Right renal cortex interstitium (tissue), 3 donors: ENCODE measurements around the gene MED17. TPM values are rescaled to one million over a fixed set of nuclear protein-coding genes. Genes with fewer than 3 reads are reported as not detected.

Source experiments
- DNase-seq, 3 donors: peaks; one replicate each; pipeline ENCODE4 v3.0.0-alpha.2; 2013; ENCODE audit warnings: low read depth in 3 of 3, low spot score in 2 of 3
- polyA plus RNA-seq, 3 donors: library from polyadenylated mRNA; unstranded; fragments of 120-200 nt; gene quantifications; one replicate each; pipeline ENCODE4 v1.2.1, GENCODE V29; 2013; ENCODE audit not compliant: insufficient read length in 3 of 3

Gene MED17
- polyA plus RNA-seq, 3 donors: 33.2 to 38.2 (median 34.4) TPM

DNA sequence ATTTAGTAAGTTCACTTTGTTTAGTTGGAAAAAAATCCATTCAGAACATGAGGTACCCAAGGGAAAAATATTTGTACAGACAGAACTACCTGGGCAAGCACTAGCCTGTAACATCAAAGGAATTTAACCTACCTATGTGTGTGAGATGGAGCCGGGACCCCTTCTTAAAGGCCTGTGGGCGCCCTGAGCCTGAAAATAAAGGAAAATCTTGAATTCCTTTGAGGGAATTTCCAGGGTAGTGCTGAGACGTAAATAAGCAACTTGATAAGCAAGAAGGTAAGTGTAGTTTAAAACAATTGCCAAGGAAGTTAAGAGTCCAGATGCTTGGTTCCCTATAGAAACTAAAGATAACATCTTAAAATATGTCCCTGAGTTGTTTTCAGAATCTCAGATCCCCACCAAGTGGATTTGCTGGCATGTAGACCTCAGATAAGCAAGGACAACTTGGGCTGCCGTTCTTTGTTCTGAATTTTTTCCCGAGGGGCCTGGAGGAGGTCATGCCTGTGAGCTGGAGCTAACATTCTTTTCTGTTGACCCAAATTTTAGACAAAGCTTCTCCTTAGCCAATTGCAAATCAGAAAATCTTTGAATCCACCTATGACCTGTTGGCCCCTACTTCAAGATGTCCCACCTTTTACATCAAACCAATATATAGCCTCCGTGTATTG lies 31.0 kb downstream of the MED17 start:
- DNase-seq: no peak

DNA sequence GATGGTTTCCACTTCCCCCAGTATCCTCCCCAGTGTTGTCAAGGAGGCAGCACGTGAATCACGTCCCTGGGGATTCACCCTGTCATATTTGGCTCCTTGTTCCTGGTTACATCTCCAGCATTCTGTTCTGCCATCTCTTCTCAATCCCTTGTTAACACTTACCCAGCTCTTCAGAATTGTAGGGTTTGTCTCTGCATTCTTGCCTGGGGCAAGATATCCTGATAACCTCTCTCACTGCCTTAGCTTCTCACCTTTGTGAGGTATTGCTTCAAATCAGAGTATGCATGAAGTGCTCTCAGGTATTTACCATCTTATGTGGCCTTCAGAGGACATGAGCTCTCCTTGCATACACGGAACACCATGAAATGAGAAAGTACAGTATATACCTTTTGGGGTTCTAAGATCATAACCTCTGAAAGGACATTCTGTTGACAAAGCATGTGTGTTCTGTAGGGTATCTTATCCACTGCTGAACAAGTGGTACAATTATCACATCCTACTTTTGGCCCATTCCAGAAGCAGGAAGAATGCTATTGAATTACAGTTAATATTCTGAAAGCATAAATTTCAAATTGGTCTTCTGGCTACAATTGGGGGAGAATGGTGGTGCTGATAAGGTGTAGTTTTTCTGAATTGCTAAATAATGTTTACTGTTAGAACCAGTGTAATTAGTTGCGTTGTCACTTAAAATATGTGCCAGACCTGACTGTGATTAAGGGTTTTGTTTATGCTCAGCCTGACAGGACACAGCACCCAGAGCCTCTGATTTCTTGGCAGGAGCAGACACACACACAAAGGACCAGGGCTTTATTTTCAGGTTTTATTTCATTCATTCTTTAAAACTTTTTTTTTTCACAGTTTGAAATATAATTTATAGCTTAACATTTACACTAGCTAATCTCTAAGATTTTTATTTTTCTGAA lies 33.6 kb downstream of the MED17 start:
- DNase-seq: no peak

DNA sequence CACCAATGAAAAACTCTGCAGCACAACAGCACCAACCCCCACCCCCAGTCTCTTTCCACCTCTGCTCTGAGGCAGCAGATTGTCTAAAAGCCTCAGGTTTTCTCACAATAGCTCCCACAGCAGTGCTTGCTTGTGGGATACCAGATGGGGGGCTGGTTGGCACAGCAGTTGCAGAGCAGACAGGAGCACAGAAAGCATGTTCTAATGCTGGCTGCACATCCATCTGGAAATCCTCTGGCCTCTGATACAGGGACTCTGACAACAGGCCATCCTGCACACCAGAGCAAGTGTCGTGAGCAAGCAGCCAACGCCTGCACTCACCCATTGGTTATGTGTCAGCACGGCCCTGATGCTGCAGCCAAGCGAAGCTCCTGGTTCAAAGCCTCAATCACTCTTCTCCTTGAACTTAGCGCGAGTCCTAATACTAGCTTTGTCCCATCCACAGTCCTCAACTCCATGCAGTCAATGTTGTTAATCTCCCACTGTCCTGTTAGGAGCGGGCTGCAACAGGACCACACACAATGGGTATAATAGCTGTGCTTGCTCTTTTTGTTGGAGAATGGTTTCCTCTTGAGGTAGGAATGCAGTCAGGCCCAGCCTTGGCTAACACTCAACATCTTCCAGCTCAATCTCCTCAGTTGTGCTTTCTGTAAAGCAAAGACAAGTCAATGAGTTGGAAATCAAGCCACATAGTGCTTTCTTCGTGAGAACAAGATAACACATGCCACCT lies 36.0 kb downstream of the MED17 start:
- no peak for DNase-seq

DNA sequence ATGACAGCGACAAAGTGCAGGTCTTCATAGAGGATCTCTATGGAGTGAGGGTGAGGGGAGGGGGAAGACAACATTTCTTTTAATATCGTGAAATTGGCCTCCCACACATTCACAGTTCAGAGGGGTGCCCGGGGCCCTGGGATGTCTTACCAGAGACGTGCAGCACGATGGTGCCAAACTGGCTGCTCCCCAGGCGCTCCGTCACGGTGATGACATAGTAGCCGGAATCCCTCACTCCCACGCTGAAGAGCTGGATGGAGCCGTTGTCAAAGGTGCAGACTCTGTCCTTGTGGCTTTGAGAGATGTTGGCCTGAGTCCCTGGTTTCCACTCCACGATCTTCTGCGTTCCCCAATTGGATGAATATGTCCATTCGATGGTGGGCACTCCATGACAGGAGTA lies 36.8 kb downstream of the MED17 start:
- no peak for DNase-seq

DNA sequence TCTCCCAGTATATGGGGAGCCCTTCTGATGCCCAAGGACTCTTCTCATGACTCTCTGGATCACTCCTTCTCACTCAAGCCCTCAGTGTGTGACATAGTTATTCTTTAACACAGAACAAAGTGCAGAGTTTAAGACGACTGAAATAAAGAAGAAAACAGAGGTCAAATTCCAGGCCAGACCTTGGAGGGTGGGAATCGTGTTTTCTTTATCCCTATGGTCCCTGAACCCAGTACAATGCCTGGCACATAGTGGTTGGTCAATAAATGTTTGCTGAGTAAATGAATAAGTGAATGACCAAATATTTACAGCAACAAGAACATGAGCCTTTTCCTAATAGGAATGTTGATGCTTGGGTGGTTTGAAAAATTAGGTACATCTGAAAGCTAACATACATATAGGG lies 37.5 kb downstream of the MED17 start:
- DNase-seq: no peak

DNA sequence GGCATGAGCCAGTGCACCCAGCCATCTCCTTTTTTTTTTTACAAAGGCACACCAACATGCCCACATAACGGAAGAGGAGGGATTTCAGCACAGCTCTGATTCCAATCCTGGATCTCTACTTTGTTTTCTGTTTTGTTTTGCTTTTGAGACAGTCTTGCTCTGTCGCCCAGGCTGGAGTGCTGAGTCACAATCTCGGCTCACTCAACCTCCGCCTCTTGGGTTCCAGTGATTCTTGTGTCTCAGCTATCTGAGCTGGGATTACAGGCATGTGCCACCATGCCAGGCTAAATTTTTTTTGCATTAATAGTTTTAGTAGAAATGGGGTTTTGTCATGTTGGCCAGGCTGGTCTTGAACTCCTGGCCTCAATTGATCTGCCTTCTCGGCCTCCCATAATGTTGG lies 38.3 kb downstream of the MED17 start:
- DNase-seq: no peak

DNA sequence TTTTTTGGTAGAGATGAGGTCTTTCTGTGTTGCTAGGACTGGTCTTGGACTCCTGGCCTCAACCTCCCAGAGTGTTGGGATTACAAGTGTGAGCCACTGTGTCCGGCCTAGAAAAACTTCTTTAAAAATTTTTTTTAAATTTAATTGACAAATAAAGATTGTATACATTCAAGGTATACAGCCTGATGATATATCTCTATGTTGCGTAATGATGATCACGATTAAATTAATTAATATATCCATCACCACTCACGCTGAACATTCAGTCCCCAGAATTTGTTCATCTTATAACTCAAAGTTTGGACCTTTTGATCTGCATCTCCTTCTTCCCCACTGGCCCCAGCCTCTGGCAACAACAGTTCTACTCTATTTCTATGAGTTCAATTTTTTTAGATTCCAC lies 39.1 kb downstream of the MED17 start:
- no peak for DNase-seq

DNA sequence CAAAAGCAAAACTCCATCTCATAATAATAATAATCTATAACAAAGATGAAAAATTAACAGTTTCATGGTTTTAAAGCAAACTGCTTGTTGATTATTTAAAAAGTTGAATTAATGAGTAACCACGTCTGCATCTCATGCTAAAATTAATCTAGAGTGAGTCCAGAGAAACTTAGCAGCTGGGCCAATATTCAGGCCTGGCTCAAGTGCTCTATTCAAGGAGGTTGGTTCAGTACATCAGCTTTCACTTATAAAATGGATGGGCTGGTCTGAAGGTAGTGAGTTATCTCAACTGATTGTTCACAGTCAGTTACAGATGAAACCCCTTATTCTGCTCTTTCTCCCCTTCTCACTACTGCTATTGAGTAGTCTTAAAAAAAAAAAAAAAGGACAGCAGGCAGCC lies 43.3 kb downstream of the MED17 start:
- DNase-seq: no peak

DNA sequence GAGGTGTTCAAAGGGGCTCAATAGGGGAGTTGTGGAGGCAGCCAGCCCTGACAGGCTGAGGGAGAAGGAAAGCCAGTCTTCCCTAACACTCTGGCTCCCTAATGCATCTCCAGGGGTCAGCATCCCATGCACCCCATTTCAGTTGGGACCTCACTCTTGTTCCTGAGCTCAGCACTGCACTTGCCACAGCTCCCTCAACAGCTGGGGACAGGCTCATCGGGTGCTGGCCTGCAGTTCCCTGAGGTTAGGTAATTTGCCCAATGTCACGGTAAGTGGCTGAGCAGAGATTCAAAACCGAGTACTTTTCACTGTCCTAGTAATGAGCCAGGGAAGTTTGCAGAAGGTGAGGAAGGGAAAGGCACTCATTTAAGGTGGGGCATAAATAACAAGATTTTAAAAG lies 45.5 kb downstream of the MED17 start:
- DNase-seq: no peak

DNA sequence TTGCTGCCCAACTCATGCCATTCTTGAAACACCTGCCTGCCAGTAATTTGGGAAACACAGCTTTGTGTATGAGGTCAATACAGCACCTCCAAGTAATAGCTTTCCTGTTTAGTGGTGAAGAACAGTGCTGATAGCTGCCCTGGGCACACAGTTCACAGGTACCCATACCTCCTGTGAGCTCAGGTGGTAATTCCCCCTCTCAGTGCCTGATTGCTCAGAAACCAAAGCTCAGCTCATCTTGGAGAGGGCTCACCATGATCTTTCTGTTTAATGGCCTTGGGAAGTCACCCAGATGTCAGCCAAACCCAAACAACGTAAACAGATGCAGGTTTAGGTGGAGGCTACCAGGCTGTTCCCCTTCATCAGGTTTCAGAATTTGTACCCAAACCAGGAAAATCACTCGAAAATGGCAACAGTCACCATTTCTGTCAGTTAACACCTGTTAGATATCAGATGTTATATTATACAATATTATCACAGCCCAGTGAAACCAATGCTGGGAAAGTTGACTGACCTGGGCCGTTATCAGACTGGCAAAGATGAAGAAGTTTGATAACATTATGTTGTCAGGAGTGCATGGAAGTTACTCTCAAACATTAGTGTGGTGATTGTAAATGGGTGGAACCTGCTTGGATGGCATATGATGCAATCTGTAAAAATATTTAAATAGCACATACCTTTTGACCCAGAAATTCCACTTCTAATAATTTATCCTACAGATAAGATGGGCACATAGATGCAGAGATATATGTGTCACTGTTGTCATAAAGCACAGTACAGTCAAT lies 47.5 kb downstream of the MED17 start:
- no peak for DNase-seq

DNA sequence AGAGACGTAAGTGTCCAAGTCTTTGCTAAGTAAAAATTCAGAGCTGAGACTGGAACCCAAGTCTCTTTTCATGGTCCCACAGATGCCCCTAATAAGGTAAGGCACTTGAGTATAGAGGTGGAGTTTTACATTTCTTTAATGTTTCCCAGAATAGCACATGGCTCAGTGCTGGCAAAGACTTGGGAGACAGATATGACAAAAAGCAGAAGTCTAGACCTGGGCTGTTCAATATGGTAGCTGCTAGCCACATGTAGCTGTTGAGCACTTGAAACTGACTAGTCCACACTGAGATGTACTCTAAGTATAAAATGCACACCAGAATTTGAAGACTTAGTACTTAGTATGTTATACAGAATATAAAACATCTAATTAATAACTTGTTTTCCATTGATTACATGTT lies 48.7 kb downstream of the MED17 start:
- DNase-seq: no peak

DNA sequence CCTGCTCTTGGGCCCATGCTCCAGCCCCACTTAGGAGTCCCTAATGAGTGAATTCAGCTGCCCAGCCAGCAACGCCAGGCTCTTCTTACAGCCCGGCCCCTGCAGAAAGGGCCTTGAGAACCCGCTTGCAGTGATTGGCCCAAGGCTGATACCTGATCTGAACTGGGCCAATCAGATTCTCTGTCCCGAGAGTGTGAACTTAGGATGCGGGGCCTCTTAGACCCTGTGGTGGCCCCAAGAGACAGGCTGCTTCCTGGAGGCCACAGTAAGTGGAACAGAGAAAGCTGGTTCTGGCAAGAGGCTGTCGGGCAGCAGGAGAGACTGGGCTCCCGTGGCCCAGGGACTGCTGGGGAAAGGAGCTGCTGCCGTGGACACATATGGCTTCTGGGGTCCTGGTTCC lies 54.9 kb downstream of the MED17 start:
- DNase-seq: no peak

DNA sequence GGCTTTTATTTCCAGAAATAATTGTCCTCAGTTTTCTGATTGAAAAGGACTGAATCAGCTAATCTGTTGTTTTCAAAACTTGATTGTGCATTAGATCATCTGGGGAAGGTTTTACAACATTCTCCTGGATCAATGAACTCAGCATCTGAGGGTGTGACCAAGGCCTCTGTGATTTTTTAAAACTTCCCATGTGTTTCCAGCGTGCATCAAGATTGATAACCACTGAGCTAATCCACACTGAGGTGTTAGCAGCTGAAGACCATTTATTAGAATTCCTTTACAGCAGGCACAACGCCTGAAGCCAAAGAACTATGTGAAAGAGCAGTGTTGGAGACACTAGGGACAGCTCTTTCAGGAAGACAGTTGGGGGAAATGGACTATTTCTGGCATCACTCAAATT lies 56.1 kb downstream of the MED17 start:
- DNase-seq: no peak

DNA sequence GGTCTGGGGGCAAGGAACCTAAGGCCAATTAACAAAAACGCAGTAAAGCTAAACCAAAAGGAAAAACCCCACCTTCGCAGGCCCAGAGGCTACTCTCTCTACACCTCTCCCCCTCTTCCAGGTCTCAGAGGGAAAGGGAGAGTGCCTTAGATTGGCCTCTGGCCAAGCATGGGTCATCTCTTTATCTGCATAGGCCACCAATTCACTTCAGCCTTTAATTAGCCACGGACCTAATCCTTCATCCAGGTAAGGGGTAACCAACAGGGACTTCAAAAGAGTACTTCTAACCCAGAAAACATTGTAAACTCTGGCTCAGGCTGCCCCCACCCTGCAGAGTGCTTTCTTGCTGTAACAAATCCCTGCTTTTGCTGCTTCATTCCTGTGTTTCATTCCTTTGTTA lies 56.9 kb downstream of the MED17 start:
- DNase-seq: no peak

DNA sequence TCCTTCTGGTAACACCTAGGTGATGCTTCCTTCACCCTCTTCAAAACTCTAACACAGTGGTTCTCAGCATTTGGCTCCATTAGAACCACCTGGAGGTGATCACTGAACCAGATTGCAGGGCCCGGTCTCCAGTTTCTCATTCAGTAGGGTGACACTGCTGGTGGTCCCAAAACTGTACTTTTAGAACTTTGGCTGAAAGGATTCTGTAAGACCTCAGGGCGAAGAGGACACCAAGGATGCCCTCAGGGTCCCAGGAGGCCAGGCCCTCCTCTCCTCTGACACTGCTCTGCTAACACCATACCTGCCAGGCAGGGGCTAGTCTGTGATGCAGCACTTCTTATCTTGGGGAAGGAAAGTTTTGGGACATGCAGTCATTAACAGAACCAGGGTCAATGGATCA lies 57.4 kb downstream of the MED17 start:
- DNase-seq: no peak

DNA sequence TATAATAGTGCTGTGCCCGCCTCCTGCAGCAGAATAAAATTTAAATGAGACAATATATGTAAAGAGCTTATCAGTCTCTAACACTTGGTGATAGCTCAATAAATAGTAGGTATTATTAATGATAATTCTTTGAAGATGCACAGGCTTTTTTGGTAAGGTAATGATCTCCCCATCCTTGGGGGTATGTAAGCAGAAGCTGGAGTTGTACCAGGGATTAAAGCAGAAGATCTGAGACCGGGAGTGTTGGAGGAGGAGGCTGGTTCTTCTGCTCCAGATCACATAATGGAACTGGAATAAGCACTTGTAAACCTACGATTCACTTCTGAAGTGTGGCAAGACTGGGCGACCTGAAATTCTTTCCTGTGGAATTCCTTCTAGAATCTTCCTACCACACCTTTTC lies 58.0 kb downstream of the MED17 start:
- DNase-seq: no peak

DNA sequence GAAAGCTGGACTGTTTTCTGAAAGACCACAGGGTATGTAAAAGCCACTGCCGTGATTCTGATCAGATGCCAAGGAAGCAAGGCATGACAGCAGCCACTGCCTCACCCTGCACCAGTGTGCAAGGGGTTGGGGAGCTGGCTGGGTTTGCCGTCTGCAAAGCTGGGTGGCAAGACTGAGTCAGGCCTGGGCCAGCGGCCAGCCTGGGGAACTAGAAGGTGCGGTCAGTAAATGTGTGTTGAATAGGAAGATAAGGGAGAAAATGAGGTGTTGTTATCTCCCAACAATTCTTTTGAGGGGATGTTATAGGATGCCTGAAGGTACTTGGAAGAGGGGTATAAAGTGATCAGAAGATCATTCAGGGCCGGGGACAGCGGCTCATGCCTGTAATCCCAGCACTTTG lies 58.4 kb downstream of the MED17 start:
- DNase-seq: no peak

DNA sequence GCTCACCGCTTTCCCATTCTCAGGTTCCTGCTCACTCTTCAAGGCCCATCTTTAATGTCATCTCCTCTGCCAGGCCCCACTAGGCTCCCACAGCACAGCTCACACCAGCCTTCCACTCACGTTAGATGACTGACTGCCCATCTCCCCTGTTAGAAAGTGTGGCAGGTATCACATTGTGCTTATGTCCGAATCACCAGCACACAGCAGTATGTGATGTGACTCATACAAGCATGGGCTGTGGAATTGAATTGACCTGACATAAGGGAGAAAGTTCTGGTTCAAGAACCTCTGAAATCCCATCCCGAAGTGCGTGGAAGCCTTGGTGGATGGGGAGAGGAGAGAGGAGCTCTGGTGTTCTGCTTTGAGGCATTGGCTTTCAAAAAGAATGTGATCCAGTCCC lies 59.8 kb downstream of the MED17 start:
- DNase-seq: no peak

DNA sequence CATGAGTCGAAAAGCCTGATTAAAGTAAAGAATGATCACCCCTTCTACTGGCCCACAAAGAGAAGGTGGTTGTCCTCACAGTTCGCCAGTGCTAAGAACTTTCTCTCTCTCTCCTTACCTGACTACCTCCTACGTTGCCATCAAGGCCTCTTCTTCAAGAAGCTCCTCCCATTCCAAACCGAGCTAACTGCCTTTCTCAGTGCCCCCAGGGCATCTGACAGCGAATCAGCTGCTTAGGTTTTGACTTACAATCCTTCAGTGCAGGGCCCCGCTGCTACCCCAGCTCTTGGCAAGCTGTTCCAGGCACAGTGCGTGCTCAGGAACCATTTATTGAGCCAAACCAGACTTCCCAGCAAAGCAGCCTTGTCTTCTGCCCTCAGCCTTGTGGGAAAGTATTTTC lies 60.5 kb downstream of the MED17 start:
- DNase-seq: no peak

DNA sequence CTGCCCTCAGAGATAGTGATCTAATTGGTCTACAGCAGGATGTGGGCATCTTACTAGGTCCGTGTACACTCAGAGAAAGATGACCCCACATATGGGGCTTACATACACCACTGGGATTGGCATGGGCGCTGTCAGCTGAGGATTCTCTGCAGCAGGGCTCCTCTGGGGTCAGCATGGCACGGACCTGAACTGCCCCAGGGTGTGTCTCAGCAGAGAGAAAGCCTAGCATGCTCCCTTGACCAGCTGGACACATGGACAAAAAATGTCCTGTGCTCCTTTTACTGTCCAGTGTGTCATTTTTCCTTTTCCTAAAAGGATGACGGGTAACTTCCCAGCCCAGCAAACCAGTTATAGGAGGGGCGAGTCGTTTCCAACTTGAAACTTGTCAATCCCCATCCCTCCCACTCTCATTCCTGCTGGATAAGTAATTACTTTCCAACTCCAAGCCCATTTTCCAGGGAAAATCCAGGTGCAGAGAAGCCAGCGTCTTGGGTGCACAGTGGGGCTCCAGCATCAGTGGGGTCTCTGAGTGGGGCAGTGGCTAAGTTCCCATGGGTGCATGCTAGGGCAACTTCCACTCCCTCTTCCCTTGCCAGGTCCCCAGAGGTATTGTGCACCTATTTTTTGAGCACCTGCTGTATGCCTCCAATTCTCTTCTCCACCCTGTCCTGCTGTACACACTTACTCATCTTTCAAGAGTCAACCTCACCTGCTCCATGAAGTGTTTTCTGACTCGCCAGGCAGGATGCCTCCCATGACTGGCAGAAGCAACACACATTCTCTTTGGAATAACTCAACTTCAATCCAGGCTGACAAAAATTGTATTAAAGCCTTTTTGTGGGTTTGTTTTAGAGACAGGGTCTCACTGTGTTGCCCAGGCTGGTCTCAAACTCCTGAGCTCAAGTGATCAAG lies 61.4 kb downstream of the MED17 start:
- no peak for DNase-seq
